H1 (cell line): Measurements from ENCODE around the gene SRGAP2C. TPM values are rescaled to one million over a fixed set of nuclear protein-coding genes. Genes with fewer than 3 reads are reported as not detected.
"Not testable (repeated sequence)": the region's sequence is repeated elsewhere in the genome, so short reads cannot be mapped to it uniquely, and the experiment has no call there.

ENCODE experiments used
- CTCF ChIA-PET: fragments of 300-600 bp; sonication (Branson Sonifier 250); formaldehyde crosslinking; loops from one replicate; lab custom pipeline; 2021; ENCODE audit not compliant: partially characterized antibody; lab: Charles Lee
- POLR2A ChIA-PET: fragments of 300-600 bp; sonication (Branson Sonifier 250); formaldehyde crosslinking; loops from one replicate; lab custom pipeline; 2021; ENCODE audit warnings: inconsistent platforms; ENCODE audit not compliant: partially characterized antibody; lab: Charles Lee
- DNase-seq, 2 experiments: peaks; one replicate each; pipeline versions ENCODE4 v3.0.0 to v3.0.0-alpha.2; 2010 to 2022; ENCODE audit warnings: low spot score in 2 of 2, low read depth in 1 of 2, mixed read lengths in 1 of 2
- FAIRE-seq: peaks from 2 replicates; lab custom pipeline; 2011; peaks lifted over from hg19 to GRCh38; lab: Jason Lieb, UNC
- H2AFZ ChIP-seq: 2 replicates; pipeline ENCODE4 v1.8.1; 2012; ENCODE audit warnings: low read length, inconsistent platforms
- H2AK5ac ChIP-seq: 2 replicates; pipeline ENCODE4 v1.6.1; 2013; ENCODE audit warnings: low read depth, low read length
- H2BK120ac ChIP-seq: replicated peaks from 2 replicates; pipeline ENCODE3; 2013; ENCODE audit warnings: low read depth, low read length, inconsistent platforms
- H2BK12ac ChIP-seq: 2 replicates; pipeline ENCODE4 v1.6.1; 2013; ENCODE audit warnings: low read depth, low read length
- H2BK15ac ChIP-seq: 2 replicates; pipeline ENCODE4 v1.6.1; 2013; ENCODE audit warnings: low read length
- H2BK20ac ChIP-seq: 2 replicates; pipeline ENCODE4 v1.6.1; 2013; ENCODE audit warnings: low read length
- H2BK5ac ChIP-seq: 2 replicates; pipeline ENCODE4 v1.6.1; 2013; ENCODE audit warnings: low read depth, low read length
- H3K14ac ChIP-seq: 2 replicates; pipeline ENCODE4 v1.6.1; 2013; ENCODE audit warnings: inconsistent platforms; ENCODE audit not compliant: insufficient read length
- H3K18ac ChIP-seq: 2 replicates; pipeline ENCODE4 v1.6.1; 2013; ENCODE audit warnings: low read length; ENCODE audit errors: extremely low read depth
- H3K23ac ChIP-seq: 2 replicates; pipeline ENCODE4 v1.6.1; 2013; ENCODE audit warnings: inconsistent platforms; ENCODE audit not compliant: insufficient read length
- H3K23me2 ChIP-seq: 2 replicates; pipeline ENCODE4 v1.6.1; 2013; ENCODE audit warnings: low read depth, low read length
- H3K27ac ChIP-seq: 2 replicates; pipeline ENCODE4 v1.6.1; 2011; ENCODE audit warnings: low read depth, low read length, inconsistent platforms
- H3K27me3 ChIP-seq, 4 experiments: replicated peaks in 1 of 4; 1 replicate in 1 of 4; 2 replicates in 3 of 4; pipeline versions ENCODE4 v1.6.1 to v1.8.1; 2011 to 2013; ENCODE audit warnings: low read length in 3 of 4, mild to moderate bottlenecking in 3 of 4, inconsistent platforms in 2 of 4, mixed read lengths in 2 of 4, moderate library complexity in 1 of 4; ENCODE audit not compliant: control insufficient read depth in 3 of 4, insufficient read depth in 3 of 4; ENCODE audit errors: extremely low read depth in 1 of 4
- H3K36me3 ChIP-seq, 4 experiments: 2 replicates each; pipeline versions ENCODE4 v1.6.1 to v1.8.1; 2011 to 2013; ENCODE audit warnings: mild to moderate bottlenecking in 4 of 4, low read length in 3 of 4, moderate library complexity in 2 of 4, control low read depth in 1 of 4, inconsistent platforms in 1 of 4; ENCODE audit not compliant: insufficient read depth in 4 of 4, control insufficient read depth in 2 of 4
- H3K4ac ChIP-seq: replicated peaks from 2 replicates; pipeline ENCODE3; 2013; ENCODE audit warnings: low read length, low read depth, mixed read lengths, inconsistent platforms; ENCODE audit not compliant: insufficient read length
- H3K4me1 ChIP-seq, 4 experiments: replicated peaks in 1 of 4; 1 replicate in 1 of 4; 2 replicates in 3 of 4; pipeline versions ENCODE4 v1.6.1 to v1.8.1; 2011 to 2013; ENCODE audit warnings: low read length in 3 of 4, inconsistent platforms in 2 of 4, mixed read lengths in 1 of 4; ENCODE audit not compliant: insufficient read depth in 4 of 4, control insufficient read depth in 3 of 4
- H3K4me2 ChIP-seq, 2 experiments: 2 replicates each; pipeline versions ENCODE4 v1.6.1 to v1.8.1; 2011 to 2013; ENCODE audit warnings: low read depth in 2 of 2, low read length in 2 of 2, control low read depth in 1 of 2, inconsistent platforms in 1 of 2, mild to moderate bottlenecking in 1 of 2; ENCODE audit not compliant: insufficient read depth in 1 of 2
- H3K4me3 ChIP-seq, 4 experiments: fragments of 200-600, 300-600 bp in 1 of 4; sonication (generic), shearing (Covaris generic), sonication (Bioruptor Twin) in 1 of 4; 2 replicates each; pipeline versions ENCODE4 v1.5.1 to v1.8.1; 2011 to 2016; ENCODE audit warnings: low read length in 4 of 4, low read depth in 3 of 4, control low read depth in 2 of 4, inconsistent platforms in 2 of 4, mild to moderate bottlenecking in 2 of 4, mixed read lengths in 1 of 4, moderate library complexity in 1 of 4; ENCODE audit not compliant: insufficient read depth in 2 of 4; ENCODE audit errors: extremely low read depth in 1 of 4
- H3K56ac ChIP-seq: replicated peaks from 2 replicates; pipeline ENCODE3; 2013; ENCODE audit warnings: low read depth, mild to moderate bottlenecking, mixed read lengths, low read length, inconsistent platforms; ENCODE audit not compliant: insufficient read length
- H3K79me1 ChIP-seq: 2 replicates; pipeline ENCODE4 v1.6.1; 2013; ENCODE audit warnings: low read depth, low read length, control low read depth
- H3K79me2 ChIP-seq, 2 experiments: 2 replicates each; pipeline versions ENCODE4 v1.6.1 to v1.8.1; 2012 to 2013; ENCODE audit warnings: low read length in 2 of 2, mild to moderate bottlenecking in 2 of 2, inconsistent platforms in 1 of 2; ENCODE audit not compliant: insufficient read depth in 2 of 2, control insufficient read depth in 1 of 2
- H3K9ac ChIP-seq, 4 experiments: replicated peaks in 1 of 4; 1 replicate in 1 of 4; 2 replicates in 3 of 4; pipeline versions ENCODE4 v1.6.1 to v1.8.1; 2011 to 2013; ENCODE audit warnings: low read depth in 3 of 4, low read length in 3 of 4, control low read depth in 2 of 4, mild to moderate bottlenecking in 2 of 4, moderate library complexity in 2 of 4, inconsistent platforms in 1 of 4; ENCODE audit errors: extremely low read depth in 1 of 4
- H3K9me3 ChIP-seq, 2 experiments: 2 replicates each; pipeline versions ENCODE4 v1.6.1 to v1.8.1; 2012 to 2013; ENCODE audit warnings: mild to moderate bottlenecking in 2 of 2, moderate library complexity in 2 of 2, control low read depth in 1 of 2, inconsistent platforms in 1 of 2, low read depth in 1 of 2, low read length in 1 of 2, mixed read lengths in 1 of 2; ENCODE audit not compliant: insufficient read depth in 2 of 2
- H4K20me1 ChIP-seq, 2 experiments: replicated peaks in 1 of 2; 2 replicates each; pipeline versions ENCODE3 to v1.8.1; 2011 to 2013; ENCODE audit warnings: inconsistent platforms in 2 of 2, low read length in 2 of 2, mild to moderate bottlenecking in 1 of 2; ENCODE audit not compliant: insufficient read depth in 2 of 2, control insufficient read depth in 1 of 2
- H4K5ac ChIP-seq: 2 replicates; pipeline ENCODE4 v1.6.1; 2013; ENCODE audit warnings: low read length, low read depth, mixed read lengths, inconsistent platforms; ENCODE audit not compliant: insufficient read length
- H4K8ac ChIP-seq: 2 replicates; pipeline ENCODE4 v1.8.0; 2013; ENCODE audit warnings: mild to moderate bottlenecking, moderate library complexity, low read length, inconsistent platforms; ENCODE audit not compliant: insufficient read depth; ENCODE audit errors: extremely low read depth
- H4K91ac ChIP-seq: replicated peaks from 2 replicates; pipeline ENCODE3; 2013; ENCODE audit warnings: low read length, mixed read lengths, inconsistent platforms; ENCODE audit not compliant: insufficient read length
- WGBS, 2 experiments: shearing (Covaris generic) in 1 of 2; methylation state at CpG; one replicate each; pipeline versions ENCODE4 v1.1.6 to v1.1.7; 2013 to 2015; ENCODE audit warnings: low lambda C conversion rate in 2 of 2, mixed read lengths in 2 of 2, inconsistent platforms in 1 of 2, low coverage in 1 of 2, missing lambda C conversion rate in 1 of 2; ENCODE audit not compliant: insufficient replicate concordance in 2 of 2, insufficient coverage in 1 of 2, insufficient read length in 1 of 2; ENCODE audit errors: extremely low coverage in 1 of 2, missing lambda C conversion rate in 1 of 2; 5-methylcytosine and 5-hydroxymethylcytosine counted together
- polyA plus RNA-seq, 7 experiments: library from polyadenylated mRNA; depleted of rRNA in 3 of 7; stranded (reverse) in 5 of 7; unstranded in 2 of 7; fragments of >200 nt in 5 of 7; fragments of 200-250 nt in 2 of 7; gene quantifications; 1 replicate in 5 of 7; 2 replicates in 1 of 7; 4 replicates in 1 of 7; pipeline versions ENCODE4 v1.2.1 to v1.2.3, GENCODE V29; 2011 to 2013; ENCODE audit warnings: missing spikeins in 2 of 7, mixed read lengths in 2 of 7
- total RNA-seq: library from RNA; stranded (reverse); fragmentation: NEBNext Ultra II Directional; extraction: Animal tissue kit (Norgen Biotek cat#: 25700); gene quantifications from 2 replicates; pipeline ENCODE4 v1.2.1, GENCODE V29; 2021

SRGAP2C gene
- total and polyA plus RNA-seq, 2 of the 8 experiments (the other 6 are each of a cell fraction or from before 2014, with no cell fraction given) = 2.5 to 25.2 TPM

- CTCF ChIA-PET, FAIRE-seq, H3K9me3 ChIP-seq, POLR2A ChIA-PET, H2AFZ ChIP-seq, H3K18ac ChIP-seq, H3K27ac ChIP-seq, H3K36me3 ChIP-seq, H3K56ac ChIP-seq, H2BK15ac ChIP-seq, H3K14ac ChIP-seq, H2BK5ac ChIP-seq, H4K5ac ChIP-seq, DNase-seq, H3K79me1 ChIP-seq, H3K4me2 ChIP-seq, H2BK12ac ChIP-seq, H3K27me3 ChIP-seq, H3K79me2 ChIP-seq, H4K8ac ChIP-seq, H2BK20ac ChIP-seq, H2BK120ac ChIP-seq, H4K91ac ChIP-seq, H4K20me1 ChIP-seq, H3K23ac ChIP-seq, H3K9ac ChIP-seq, H3K4ac ChIP-seq, H3K4me1 ChIP-seq, H2AK5ac ChIP-seq, H3K4me3 ChIP-seq, H3K23me2 ChIP-seq: not testable (repeated sequence)
- 92% methylated on average over 2 of the region's 2 CpGs; no CpG with 5 or more reads in 1 of the 2 experiments for WGBS, 2 experiments
Observed at GRCh38 chr1:121260205-121260604, 75.4 kb downstream of the SRGAP2C start.

- H3K79me2 ChIP-seq, H3K23me2 ChIP-seq, H3K14ac ChIP-seq, H3K4me2 ChIP-seq, H2BK5ac ChIP-seq, H2BK15ac ChIP-seq, H4K5ac ChIP-seq, CTCF ChIA-PET, H4K8ac ChIP-seq, H3K18ac ChIP-seq, H3K56ac ChIP-seq, H3K23ac ChIP-seq, H2AFZ ChIP-seq, H4K20me1 ChIP-seq, H3K27me3 ChIP-seq, H3K36me3 ChIP-seq, H2BK20ac ChIP-seq, H2BK120ac ChIP-seq, H3K9me3 ChIP-seq, H3K27ac ChIP-seq, H2BK12ac ChIP-seq, H3K4me3 ChIP-seq, DNase-seq, POLR2A ChIA-PET, H4K91ac ChIP-seq, H3K9ac ChIP-seq, FAIRE-seq, H3K79me1 ChIP-seq, H3K4ac ChIP-seq, H2AK5ac ChIP-seq, H3K4me1 ChIP-seq: not testable (repeated sequence)
- no CpG with 5 or more reads among the region's 2 CpGs for WGBS, 2 experiments
Observed at GRCh38 chr1:121262163-121262562, 77.4 kb downstream of the SRGAP2C start.
